HEK293 (cell line): ENCODE measurements around the gene PPP1R1A.

ENCODE experiments used
- CTCF ChIA-PET: fragments of 350-600 bp; formaldehyde crosslinking; extraction: SDS; loops from one replicate; lab custom pipeline; 2021; ENCODE audit warnings: antibody characterized with exemption; lab: Yijun Ruan, JAX
- POLR2A ChIA-PET: fragments of 300-600 bp; formaldehyde crosslinking; extraction: SDS; loops from one replicate; lab custom pipeline; 2020; ENCODE audit warnings: antibody characterized with exemption, inconsistent platforms; lab: Yijun Ruan, JAX
- H3K27ac ChIP-seq: fragments of 200-500 bp; sonication (Bioruptor generic); 2 replicates; pipeline ENCODE4 v1.5.1; 2014; ENCODE audit warnings: low read depth, low read length, control low read depth, inconsistent platforms; ENCODE audit errors: extremely low read depth
- H3K36me3 ChIP-seq, 2 experiments: fragments of 200-500 bp in 1 of 2; sonication (Bioruptor generic) in 1 of 2; 1 replicate in 1 of 2; 2 replicates in 1 of 2; pipeline ENCODE4 v1.5.1; 2014 to 2017; ENCODE audit warnings: inconsistent platforms in 2 of 2, low read length in 2 of 2; ENCODE audit not compliant: control insufficient read depth in 2 of 2, insufficient read depth in 1 of 2
- H3K4me1 ChIP-seq: fragments of 200-500 bp; sonication (Bioruptor generic); 2 replicates; pipeline ENCODE4 v1.5.1; 2014; ENCODE audit warnings: mild to moderate bottlenecking, low read length, inconsistent platforms; ENCODE audit not compliant: control insufficient read depth, insufficient read depth
- H3K4me3 ChIP-seq: 2 replicates; pipeline ENCODE4 v1.5.1; 2011; ENCODE audit warnings: low read depth, mild to moderate bottlenecking, control low read depth, low read length, moderate library complexity
- H3K9me3 ChIP-seq: fragments of 200-500 bp; sonication (Bioruptor generic); 2 replicates; pipeline ENCODE4 v1.5.1; 2014; ENCODE audit warnings: low read depth, low read length, inconsistent platforms; ENCODE audit not compliant: control insufficient read depth, insufficient read depth
- BCL11B ChIP-seq: fragments of 450-650 bp; formaldehyde crosslinking; IDR thresholded peaks from 2 replicates; pipeline ENCODE4 v1.5.1; 2016; ENCODE audit warnings: low read depth, missing biosample characterization, missing genetic modification characterization
- EGR2 ChIP-seq: fragments of 450-650 bp; formaldehyde crosslinking; IDR thresholded peaks from 2 replicates; pipeline ENCODE4 v1.5.1; 2016; ENCODE audit warnings: low read depth, missing biosample characterization, missing genetic modification characterization
- KLF16 ChIP-seq: fragments of 450-650 bp; formaldehyde crosslinking; IDR thresholded peaks from 2 replicates; pipeline ENCODE4 v1.5.1; 2017; ENCODE audit warnings: missing biosample characterization, missing genetic modification characterization
- PRDM1 ChIP-seq: fragments of 450-650 bp; formaldehyde crosslinking; IDR thresholded peaks from 2 replicates; pipeline ENCODE4; 2016; ENCODE audit warnings: missing biosample characterization, missing genetic modification characterization
- SCRT1 ChIP-seq: fragments of 450-650 bp; formaldehyde crosslinking; IDR thresholded peaks from 2 replicates; pipeline ENCODE4 v1.5.1; 2016; ENCODE audit warnings: missing biosample characterization, missing genetic modification characterization, borderline replicate concordance
- SCRT2 ChIP-seq: fragments of 450-650 bp; formaldehyde crosslinking; IDR thresholded peaks from 2 replicates; pipeline ENCODE4 v1.5.1; 2016; ENCODE audit warnings: missing biosample characterization, missing genetic modification characterization
- ZFP41 ChIP-seq: fragments of 450-650 bp; formaldehyde crosslinking; IDR thresholded peaks from 2 replicates; pipeline ENCODE4 v1.5.1; 2016; ENCODE audit warnings: missing biosample characterization, missing genetic modification characterization, borderline replicate concordance
- ZNF132 ChIP-seq: fragments of 450-650 bp; formaldehyde crosslinking; IDR thresholded peaks from 2 replicates; pipeline ENCODE4 v1.5.1; 2017; ENCODE audit warnings: missing biosample characterization, missing genetic modification characterization, borderline replicate concordance
- ZNF138 ChIP-seq: fragments of 450-650 bp; formaldehyde crosslinking; IDR thresholded peaks from 2 replicates; pipeline ENCODE4 v1.5.1; 2016; ENCODE audit warnings: missing biosample characterization, missing genetic modification characterization, borderline replicate concordance
- ZNF473 ChIP-seq: fragments of 450-650 bp; formaldehyde crosslinking; IDR thresholded peaks from 2 replicates; pipeline ENCODE4 v1.5.1; 2017; ENCODE audit warnings: missing biosample characterization, missing genetic modification characterization
- ZNF521 ChIP-seq: fragments of 450-650 bp; formaldehyde crosslinking; IDR thresholded peaks from 2 replicates; pipeline ENCODE4 v1.5.1; 2017; ENCODE audit warnings: missing biosample characterization, mild to moderate bottlenecking, missing genetic modification characterization
- ZNF777 ChIP-seq: fragments of 450-650 bp; formaldehyde crosslinking; IDR thresholded peaks from 2 replicates; pipeline ENCODE4 v1.5.1; 2017; ENCODE audit warnings: missing biosample characterization, missing genetic modification characterization, borderline replicate concordance
- ZSCAN23 ChIP-seq: fragments of 450-650 bp; formaldehyde crosslinking; IDR thresholded peaks from 2 replicates; pipeline ENCODE4 v1.5.1; 2016; ENCODE audit warnings: missing biosample characterization, missing genetic modification characterization

Gene PPP1R1A

GRCh38 chr12:54541751-54542290 is 46.6 kb downstream of the PPP1R1A start:
- no peak overlapping the region for H3K27ac ChIP-seq
- no peak overlapping the region for H3K4me3 ChIP-seq
- ChIA-PET CTCF (interaction anchor here (1.0 kb wide), 1 partner anchor 25 kb away, joined by 5 read pairs; no protein-coding TSS in a partner anchor), POLR2A (no interaction called here)
- no peaks in the 10 kb centered on the region for H3K4me1 ChIP-seq
- H3K36me3 ChIP-seq: no peaks in the 10 kb centered on the region
- no peaks in the 10 kb centered on the region for H3K9me3 ChIP-seq
- no peak for TF ChIP-seq BCL11B (tag by site-specific recombination)
- TF ChIP-seq ZSCAN23 (tag by site-specific recombination): 0 out of 2 replicates have a peak, but pooled peaks have one; percentile 12

- POLR2A ChIA-PET: no interaction called here
- no peaks in the 10 kb centered on the region for H3K36me3 ChIP-seq
- no peak overlapping the region for H3K27ac ChIP-seq
- no peaks in the 10 kb centered on the region for H3K9me3 ChIP-seq
- H3K4me1 ChIP-seq: no peaks in the 10 kb centered on the region
- CTCF ChIA-PET: interaction anchor here (1.4 to 2.7 kb wide), 3 partner anchors 11 to 58 kb away, joined by 4 to 28 read pairs (median 11); no protein-coding TSS in a partner anchor
- TF ChIP-seq ZFP41 (no peak), SCRT1 (tag by site-specific recombination) (0 out of 2 replicates have a peak, but pooled peaks have one; percentile 49), SCRT2 (tag by site-specific recombination) (peak; percentile 77)
- H3K4me3 ChIP-seq: no peak overlapping the region
Measured at GRCh38 chr12:54538136-54538700, 50.2 kb downstream of the PPP1R1A start.

GRCh38 chr12:54535474-54535873 is 53.0 kb downstream of the PPP1R1A start:
- ChIA-PET CTCF (interaction anchor here (0.6 to 1.6 kb wide), 4 partner anchors 8 to 284 kb away, joined by 3 to 7 read pairs (median 3); no protein-coding TSS in a partner anchor), POLR2A (no interaction called here)
- no peak overlapping the region for H3K27ac ChIP-seq
- H3K36me3 ChIP-seq: no peaks in the 10 kb centered on the region
- H3K9me3 ChIP-seq: no peaks in the 10 kb centered on the region
- H3K4me3 ChIP-seq: no peak overlapping the region
- TF ChIP-seq ZNF521 (tag by site-specific recombination) (no peak), EGR2 (tag by site-specific recombination) (no peak), ZNF132 (no peak), ZNF473 (no peak), KLF16 (no peak)
- no peaks in the 10 kb centered on the region for H3K4me1 ChIP-seq

- CTCF ChIA-PET: interaction anchor here (0.6 to 4.5 kb wide), 8 partner anchors 41 to 429 kb away, joined by 3 to 26 read pairs (median 6); no protein-coding TSS in a partner anchor
- no peak for TF ChIP-seq ZNF138 (tag by site-specific recombination)
- no peak for TF ChIP-seq ZNF473
- TF ChIP-seq ZNF777 (tag by site-specific recombination): no peak
- no peak for TF ChIP-seq PRDM1 (tag by site-specific recombination)
- POLR2A ChIA-PET: no interaction called here
Measured at GRCh38 chr12:54529581-54529980, 58.9 kb downstream of the PPP1R1A start.

More at GRCh38 chr12:54529581-54529980, 58.9 kb downstream of the PPP1R1A start:
- Histone ChIP-seq H3K27ac (no peak overlapping the region), H3K4me3 (no peak overlapping the region), H3K4me1 (no peaks in the 10 kb centered on the region), H3K9me3 (no peaks in the 10 kb centered on the region), H3K36me3 (no peaks in the 10 kb centered on the region)
